A172 (cell line): ENCODE data around the gene NOXO1. TPM values are rescaled to one million over a fixed set of nuclear protein-coding genes. Genes with fewer than 3 reads are reported as not detected.
"Not testable (repeated sequence)": the region's sequence is repeated elsewhere in the genome, so short reads cannot be mapped to it uniquely, and the experiment has no call there.

Experiments
- DNase-seq: peaks from one replicate; pipeline ENCODE4 v3.0.0-alpha.2; 2015; ENCODE audit warnings: low spot score
- total RNA-seq: library from RNA; depleted of rRNA; stranded (reverse); fragments of >200 nt; shearing (Covaris generic); gene quantifications from 2 replicates; pipeline ENCODE4 v1.2.3, GENCODE V29; 2014

NOXO1 gene
- total RNA-seq, 1 experiment from 2014 or later = not detected

- DNase-seq = not testable (repeated sequence)
Measured at GRCh38 chr16:1962161-1963153, 18.8 kb downstream of the NOXO1 start.

- DNase-seq = no peak
Measured at GRCh38 chr16:1961651-1962067, 19.6 kb downstream of the NOXO1 start.

- no peak for DNase-seq
Measured at GRCh38 chr16:1960665-1961630, 20.3 kb downstream of the NOXO1 start.

DNA sequence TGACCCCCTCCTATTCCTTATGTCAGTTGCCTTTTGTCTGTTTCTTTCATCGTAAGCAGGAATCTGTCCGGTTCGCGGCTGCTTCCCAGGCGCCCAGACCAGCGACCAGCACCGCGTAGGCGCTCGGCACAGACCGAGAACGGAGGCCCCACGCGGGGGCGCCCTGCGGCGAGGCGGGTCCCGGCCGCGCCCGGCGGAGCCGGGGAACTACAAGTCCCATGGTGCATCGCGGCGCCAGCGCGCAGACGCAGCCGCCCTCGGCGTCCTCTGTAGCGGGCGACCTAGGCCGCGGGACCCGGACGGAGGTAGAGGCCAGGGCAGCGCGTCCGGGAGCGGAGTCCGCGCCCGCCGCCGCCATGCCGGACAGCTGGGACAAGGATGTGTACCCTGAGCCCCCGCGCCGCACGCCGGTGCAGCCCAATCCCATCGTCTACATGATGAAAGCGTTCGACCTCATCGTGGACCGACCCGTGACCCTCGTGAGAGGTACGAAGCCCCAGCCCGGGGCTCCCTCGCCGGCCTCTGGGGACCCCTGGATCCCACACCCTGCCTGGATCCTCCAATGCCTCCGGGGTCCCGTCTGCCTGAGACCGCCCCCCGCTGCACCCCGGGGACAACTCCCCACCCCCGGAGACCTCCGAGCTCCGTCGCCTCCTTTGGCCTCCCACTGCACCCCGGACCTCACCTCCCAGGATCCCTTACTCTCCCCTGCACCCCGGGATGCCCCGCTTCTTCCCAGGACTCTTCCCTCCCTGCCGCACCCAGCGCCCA, 21.8 kb downstream of the NOXO1 start, which contains the start of gene NDUFB10:
Gene NDUFB10 (plus strand): TSS at position 270 of the 771 bp plus-strand sequence. CDS start 87 bp downstream, at position 357.
- DNase-seq = peak; percentile 78

GRCh38 chr16:1958715-1959268, 22.5 kb downstream of the NOXO1 start:
- no peak for DNase-seq

- not testable (repeated sequence) for DNase-seq
Measured at GRCh38 chr16:1958143-1958491, 23.2 kb downstream of the NOXO1 start.

GRCh38 chr16:1957434-1958142, 23.7 kb downstream of the NOXO1 start:
- not testable (repeated sequence) for DNase-seq

DNA sequence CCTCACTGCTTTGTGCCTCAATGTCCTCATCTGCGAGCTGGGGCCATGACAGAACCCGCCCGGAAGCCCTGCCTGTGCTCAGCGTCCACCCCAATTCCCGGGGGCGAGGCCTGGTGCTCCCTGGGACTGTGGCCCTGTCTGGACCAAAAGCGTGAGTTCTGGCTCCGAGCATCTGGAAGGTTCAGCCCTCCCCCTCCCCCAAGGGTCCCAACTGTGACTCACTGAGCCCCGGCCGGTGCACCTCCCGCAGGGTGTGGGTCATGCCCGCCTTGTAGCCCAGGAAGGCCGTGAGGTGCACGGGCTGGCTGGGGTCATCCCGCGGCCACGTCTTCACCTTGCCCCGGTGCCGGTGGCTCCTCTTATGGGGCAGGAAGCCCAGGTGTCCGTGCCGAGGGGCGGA, 27.5 kb downstream of the NOXO1 start:
- no peak for DNase-seq

GRCh38 chr16:1950559-1950958, 30.7 kb downstream of the NOXO1 start:
- no peak for DNase-seq

DNA sequence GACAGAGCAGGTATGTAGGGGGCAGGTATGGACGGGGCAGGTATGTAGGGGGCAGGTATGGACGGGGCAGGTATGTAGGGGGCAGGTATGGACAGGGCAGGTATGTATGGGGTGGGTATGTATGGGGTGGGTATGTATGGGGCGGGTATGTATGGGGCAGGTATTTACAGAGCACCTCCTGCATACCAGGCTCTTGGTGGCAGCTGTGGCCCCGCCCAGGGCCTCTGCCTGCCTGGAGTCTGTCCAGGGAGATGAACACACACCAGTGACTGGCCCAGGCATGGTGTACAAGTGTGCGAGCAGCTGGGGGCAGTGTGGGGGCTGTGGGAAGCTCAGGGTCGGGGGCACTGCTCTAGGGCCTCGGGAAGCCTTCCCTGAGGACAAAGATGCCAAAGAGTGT, 31.2 kb downstream of the NOXO1 start:
- DNase-seq = no peak

- DNase-seq = no peak
Measured at GRCh38 chr16:1949507-1949906, 31.8 kb downstream of the NOXO1 start.

GRCh38 chr16:1947369-1947670, 33.9 kb downstream of the NOXO1 start:
- DNase-seq = no peak

DNA sequence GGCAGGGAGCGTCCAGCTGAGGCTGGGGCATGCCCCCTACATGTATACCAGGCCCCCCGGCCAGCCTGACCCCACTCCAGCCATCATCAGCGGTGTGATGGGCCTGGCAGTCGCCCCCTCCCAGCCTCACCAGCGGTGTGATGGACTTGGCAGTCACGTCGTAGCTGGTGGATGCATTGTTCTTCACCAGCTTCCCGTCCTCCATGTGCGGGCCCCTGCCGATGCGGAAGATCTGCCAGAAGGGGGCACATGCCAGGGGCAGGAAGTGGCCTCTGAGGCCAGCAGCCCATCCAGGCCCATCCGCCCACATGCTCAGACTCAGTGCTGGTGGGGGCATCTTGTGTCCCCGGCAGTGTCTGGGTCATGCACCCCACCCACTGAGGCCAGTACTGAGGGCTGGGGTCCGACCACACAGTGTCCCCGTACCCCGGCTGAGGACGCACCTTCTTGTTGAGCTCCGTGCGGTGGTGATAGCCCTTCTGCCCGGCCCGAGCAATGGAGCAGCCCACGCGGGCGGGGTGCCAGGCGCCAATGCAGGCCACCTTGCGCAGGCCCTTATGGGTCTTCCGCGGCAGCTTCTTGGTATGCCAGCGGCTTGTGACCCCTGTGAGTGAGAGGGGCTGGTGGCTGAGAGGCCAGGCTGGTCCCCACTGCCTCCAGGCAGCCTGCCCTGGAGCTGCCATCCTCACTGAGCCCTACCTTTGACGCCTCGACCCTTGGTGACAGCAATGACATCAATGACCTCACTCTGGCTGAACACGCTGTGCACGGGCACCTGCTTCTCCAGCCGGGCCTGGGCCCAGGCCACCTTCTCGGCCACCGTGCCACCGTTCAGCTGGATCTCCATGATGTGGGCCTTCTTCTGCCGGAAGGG, 34.5 kb downstream of the NOXO1 start:
- DNase-seq = no peak

- no peak for DNase-seq
Measured at GRCh38 chr16:1945559-1946391, 35.5 kb downstream of the NOXO1 start.

GRCh38 chr16:1944612-1945199, 36.6 kb downstream of the NOXO1 start:
- DNase-seq = no peak

DNA sequence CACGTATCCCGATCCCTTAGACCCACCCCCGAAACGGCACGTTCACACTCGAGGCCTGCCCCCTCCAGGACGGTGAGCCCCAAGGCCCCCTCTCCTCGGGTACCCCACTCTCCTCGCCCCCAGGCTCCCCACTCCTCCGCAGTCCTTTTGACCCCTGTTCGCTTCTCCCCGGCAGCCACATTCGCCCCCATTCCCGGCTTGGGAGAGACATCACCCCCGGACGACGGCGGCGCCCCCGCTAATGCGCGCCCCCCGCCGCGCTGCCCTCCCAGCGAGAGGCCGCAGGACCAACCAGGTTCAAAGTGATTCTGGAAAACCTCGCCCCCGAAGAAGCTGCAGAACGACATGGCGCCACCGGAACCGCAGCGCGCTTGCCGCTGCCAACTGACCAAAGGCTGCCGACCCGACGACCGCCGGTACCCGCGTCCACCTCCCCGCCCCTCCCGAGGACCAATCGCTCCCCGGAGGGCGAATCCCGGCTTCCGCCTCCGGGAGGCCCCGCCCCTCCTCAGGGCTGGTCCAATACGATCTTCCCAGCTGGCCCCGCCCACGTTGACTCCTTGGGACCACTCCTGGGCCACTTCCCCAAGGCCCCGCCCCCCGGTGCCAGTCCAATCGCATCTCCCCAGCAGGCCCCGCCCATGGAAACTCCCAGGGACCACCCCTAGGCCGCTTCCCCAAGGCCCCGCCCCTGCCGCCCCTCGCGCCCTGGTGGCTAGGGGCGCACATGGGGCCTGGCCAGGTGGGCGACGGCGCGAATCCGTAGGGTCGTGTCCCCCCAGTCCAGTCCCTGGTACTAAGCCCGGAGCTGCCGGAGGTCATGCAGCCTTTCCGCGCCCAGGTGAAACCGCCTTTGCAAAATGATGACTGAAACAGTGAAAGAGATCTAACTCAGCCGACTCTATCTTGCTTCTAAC, 38.2 kb downstream of the NOXO1 start, which contains the start of gene MSRB1:
Gene MSRB1 (minus strand): TSS at position 390 of the 917 bp plus-strand sequence. CDS start 43 bp downstream, at position 347.
- DNase-seq = peak; percentile 97
